ENCODE measurements around the gene YTHDF1.

- no peak for TF ChIP-seq CTCF (IDR thresholded peaks at IDR 0.05)
- TF ChIP-seq POLR2A (IDR thresholded peaks at IDR 0.05; ENCODE audit: low read length) = no peak
- TF ChIP-seq EP300 (IDR thresholded peaks at IDR 0.05) = no peak
- no peak for TF ChIP-seq ELK1 (IDR thresholded peaks at IDR 0.05; ENCODE audit: low read depth, low read length)
- TF ChIP-seq, protein P1, sequence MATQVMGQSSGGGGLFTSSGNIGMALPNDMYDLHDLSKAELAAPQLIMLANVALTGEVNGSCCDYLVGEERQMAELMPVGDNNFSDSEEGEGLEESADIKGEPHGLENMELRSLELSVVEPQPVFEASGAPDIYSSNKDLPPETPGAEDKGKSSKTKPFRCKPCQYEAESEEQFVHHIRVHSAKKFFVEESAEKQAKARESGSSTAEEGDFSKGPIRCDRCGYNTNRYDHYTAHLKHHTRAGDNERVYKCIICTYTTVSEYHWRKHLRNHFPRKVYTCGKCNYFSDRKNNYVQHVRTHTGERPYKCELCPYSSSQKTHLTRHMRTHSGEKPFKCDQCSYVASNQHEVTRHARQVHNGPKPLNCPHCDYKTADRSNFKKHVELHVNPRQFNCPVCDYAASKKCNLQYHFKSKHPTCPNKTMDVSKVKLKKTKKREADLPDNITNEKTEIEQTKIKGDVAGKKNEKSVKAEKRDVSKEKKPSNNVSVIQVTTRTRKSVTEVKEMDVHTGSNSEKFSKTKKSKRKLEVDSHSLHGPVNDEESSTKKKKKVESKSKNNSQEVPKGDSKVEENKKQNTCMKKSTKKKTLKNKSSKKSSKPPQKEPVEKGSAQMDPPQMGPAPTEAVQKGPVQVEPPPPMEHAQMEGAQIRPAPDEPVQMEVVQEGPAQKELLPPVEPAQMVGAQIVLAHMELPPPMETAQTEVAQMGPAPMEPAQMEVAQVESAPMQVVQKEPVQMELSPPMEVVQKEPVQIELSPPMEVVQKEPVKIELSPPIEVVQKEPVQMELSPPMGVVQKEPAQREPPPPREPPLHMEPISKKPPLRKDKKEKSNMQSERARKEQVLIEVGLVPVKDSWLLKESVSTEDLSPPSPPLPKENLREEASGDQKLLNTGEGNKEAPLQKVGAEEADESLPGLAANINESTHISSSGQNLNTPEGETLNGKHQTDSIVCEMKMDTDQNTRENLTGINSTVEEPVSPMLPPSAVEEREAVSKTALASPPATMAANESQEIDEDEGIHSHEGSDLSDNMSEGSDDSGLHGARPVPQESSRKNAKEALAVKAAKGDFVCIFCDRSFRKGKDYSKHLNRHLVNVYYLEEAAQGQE (IDR thresholded peaks at IDR 0.05) = no peak
- no peak for TF ChIP-seq RAD21 (conservative IDR thresholded peaks at IDR 0.05 in 1 of 2, IDR thresholded peaks at IDR 0.05 in 1 of 2)
- TF ChIP-seq SMC3 (IDR thresholded peaks at IDR 0.05) = no peak
Measured at GRCh38 chr20:63264519-63264918, 48.6 kb upstream of the YTHDF1 start.
